H9 (cell line): Measurements from ENCODE around the gene TXNDC11. TPM values are rescaled to one million over a fixed set of nuclear protein-coding genes. Genes with fewer than 3 reads are reported as not detected.

Experiments used
- DNase-seq: peaks from one replicate; pipeline ENCODE4 v3.0.0-alpha.2; 2017
- H2AFZ ChIP-seq: one replicate; pipeline ENCODE4 v1.6.1; 2013; ENCODE audit warnings: mild to moderate bottlenecking, low read length, control low read depth, moderate library complexity
- H2AK5ac ChIP-seq: 2 replicates; pipeline ENCODE4 v1.6.1; 2013; ENCODE audit warnings: low read length, control low read depth, mixed read lengths; ENCODE audit not compliant: insufficient read length
- H2BK120ac ChIP-seq: one replicate; pipeline ENCODE4 v1.6.1; 2013; ENCODE audit warnings: low read depth, mild to moderate bottlenecking, low read length, control low read depth, inconsistent platforms; ENCODE audit not compliant: poor library complexity, severe bottlenecking
- H2BK12ac ChIP-seq: 2 replicates; pipeline ENCODE4 v1.6.1; 2013; ENCODE audit warnings: low read length, control low read depth, mixed read lengths, low read depth; ENCODE audit not compliant: insufficient read length
- H2BK15ac ChIP-seq: 2 replicates; pipeline ENCODE4 v1.6.1; 2013; ENCODE audit warnings: low read depth, low read length, control low read depth
- H2BK20ac ChIP-seq: one replicate; pipeline ENCODE4 v1.6.1; 2013; ENCODE audit warnings: low read depth, mild to moderate bottlenecking, low read length, control low read depth, inconsistent platforms; ENCODE audit not compliant: poor library complexity, severe bottlenecking
- H2BK5ac ChIP-seq: 2 replicates; pipeline ENCODE4 v1.6.1; 2013; ENCODE audit warnings: low read length, control low read depth, mixed read lengths; ENCODE audit not compliant: insufficient read length
- H3K14ac ChIP-seq: 2 replicates; pipeline ENCODE4 v1.6.1; 2013; ENCODE audit warnings: low read length, control low read depth; ENCODE audit not compliant: insufficient read depth
- H3K18ac ChIP-seq: 2 replicates; pipeline ENCODE4 v1.6.1; 2013; ENCODE audit warnings: low read depth, mild to moderate bottlenecking, mixed read lengths, low read length, control low read depth; ENCODE audit not compliant: insufficient read length
- H3K23ac ChIP-seq: 2 replicates; pipeline ENCODE4 v1.6.1; 2013; ENCODE audit warnings: low read length, control low read depth, mixed read lengths, low read depth; ENCODE audit not compliant: insufficient read length
- H3K23me2 ChIP-seq: 2 replicates; pipeline ENCODE4 v1.6.1; 2013; ENCODE audit warnings: low read depth, mild to moderate bottlenecking, mixed read lengths, low read length, control low read depth; ENCODE audit not compliant: insufficient read length, poor library complexity, severe bottlenecking
- H3K27ac ChIP-seq: 2 replicates; pipeline ENCODE4 v1.5.1; 2013; ENCODE audit warnings: low read length, control low read depth, mixed read lengths, low read depth; ENCODE audit not compliant: insufficient read length
- H3K27me3 ChIP-seq: 2 replicates; pipeline ENCODE4 v1.6.1; 2013; ENCODE audit warnings: low read length, control low read depth, inconsistent platforms; ENCODE audit not compliant: insufficient read depth
- H3K4ac ChIP-seq: 2 replicates; pipeline ENCODE4 v1.6.1; 2013; ENCODE audit warnings: low read depth, mild to moderate bottlenecking, control low read depth, inconsistent platforms, low read length, moderate library complexity
- H3K4me1 ChIP-seq: 2 replicates; pipeline ENCODE4 v1.6.1; 2013; ENCODE audit warnings: low read length, control low read depth, inconsistent platforms; ENCODE audit not compliant: insufficient read depth
- H3K4me2 ChIP-seq: 2 replicates; pipeline ENCODE4 v1.6.1; 2013; ENCODE audit warnings: low read length, control low read depth, mixed read lengths; ENCODE audit not compliant: insufficient read length, insufficient read depth
- H3K56ac ChIP-seq: 2 replicates; pipeline ENCODE4 v1.6.1; 2013; ENCODE audit warnings: low read depth, mild to moderate bottlenecking, mixed read lengths, low read length, control low read depth; ENCODE audit not compliant: insufficient read length
- H3K79me1 ChIP-seq: 2 replicates; pipeline ENCODE4 v1.6.1; 2013; ENCODE audit warnings: low read depth, mild to moderate bottlenecking, moderate library complexity, low read length, control low read depth, inconsistent platforms; ENCODE audit not compliant: insufficient read depth, poor library complexity, severe bottlenecking
- H3K79me2 ChIP-seq: 2 replicates; pipeline ENCODE4 v1.6.1; 2013; ENCODE audit warnings: low read length, control low read depth, inconsistent platforms; ENCODE audit not compliant: insufficient read depth
- H3K9ac ChIP-seq: 2 replicates; pipeline ENCODE4 v1.6.1; 2013; ENCODE audit warnings: low read length, control low read depth, mixed read lengths; ENCODE audit not compliant: insufficient read length; ENCODE audit errors: extremely low read depth
- H3K9me3 ChIP-seq: one replicate; pipeline ENCODE4 v1.6.1; 2013; ENCODE audit warnings: low read depth, low read length, inconsistent platforms; ENCODE audit not compliant: control insufficient read depth
- H3T11ph ChIP-seq: one replicate; pipeline ENCODE4 v1.6.1; 2013; ENCODE audit warnings: mild to moderate bottlenecking, low read length, control low read depth, inconsistent platforms
- H4K20me1 ChIP-seq: one replicate; pipeline ENCODE4 v1.6.1; 2013; ENCODE audit not compliant: control insufficient read depth, insufficient read length, insufficient read depth
- H4K5ac ChIP-seq: 2 replicates; pipeline ENCODE4 v1.6.1; 2013; ENCODE audit warnings: low read depth, mild to moderate bottlenecking, mixed read lengths, low read length, control low read depth; ENCODE audit not compliant: insufficient read length
- H4K8ac ChIP-seq: replicated peaks from 2 replicates; pipeline ENCODE4 v1.6.1; 2013; ENCODE audit warnings: low read length, control low read depth, mixed read lengths, low read depth; ENCODE audit not compliant: insufficient read length
- H4K91ac ChIP-seq: 2 replicates; pipeline ENCODE4 v1.6.1; 2013; ENCODE audit warnings: low read depth, mild to moderate bottlenecking, moderate library complexity, mixed read lengths, low read length, control low read depth; ENCODE audit not compliant: insufficient read length
- H3K27ac Mint-ChIP-seq, 3 experiments: 2 replicates in 2 of 3; 3 replicates in 1 of 3; pipeline ENCODE4 v1.8.0; 2020 to 2021; ENCODE audit warnings: mixed read lengths in 3 of 3, mild to moderate bottlenecking in 1 of 3, moderate library complexity in 1 of 3
- H3K27me3 Mint-ChIP-seq: 2 replicates; pipeline ENCODE4 v1.8.0; 2021; ENCODE audit warnings: low read depth, mild to moderate bottlenecking, moderate library complexity, mixed read lengths
- H3K36me3 Mint-ChIP-seq, 3 experiments: 2 replicates in 2 of 3; 3 replicates in 1 of 3; pipeline ENCODE4 v1.8.0; 2020 to 2021; ENCODE audit warnings: low read depth in 3 of 3, mixed read lengths in 3 of 3; ENCODE audit not compliant: insufficient read depth in 1 of 3
- H3K4me1 Mint-ChIP-seq, 2 experiments: 2 replicates each; pipeline ENCODE4 v1.8.0; 2020; ENCODE audit warnings: mixed read lengths in 2 of 2
- H3K4me3 Mint-ChIP-seq, 2 experiments: 2 replicates in 1 of 2; 3 replicates in 1 of 2; pipeline ENCODE4 v1.8.0; 2020 to 2021; ENCODE audit warnings: mild to moderate bottlenecking in 2 of 2, mixed read lengths in 2 of 2, moderate library complexity in 1 of 2
- H3K9me3 Mint-ChIP-seq, 2 experiments: 2 replicates in 1 of 2; 3 replicates in 1 of 2; pipeline ENCODE4 v1.8.0; 2020; ENCODE audit warnings: mild to moderate bottlenecking in 2 of 2, mixed read lengths in 2 of 2, moderate library complexity in 1 of 2
- WGBS: extraction: QIAGEN DNeasy Blood & Tissue Kit; methylation state at CpG from one replicate; pipeline ENCODE4 v1.1.7; 2013; ENCODE audit warnings: missing lambda C conversion rate, low lambda C conversion rate, mixed read lengths; ENCODE audit not compliant: insufficient read length; ENCODE audit errors: extremely low coverage; 5-methylcytosine and 5-hydroxymethylcytosine counted together
- total RNA-seq: library from RNA; stranded (reverse); gene quantifications from 2 replicates; pipeline ENCODE4 v1.2.1, GENCODE V29; 2021
- TF ChIP-seq, protein P1 (sequence below): fragments of 200-600 bp; sonication (generic); conservative IDR thresholded peaks from 3 replicates; pipeline ENCODE4 v1.8.0; 2021; ENCODE audit warnings: antibody characterized with exemption, mild to moderate bottlenecking

The TXNDC11 gene
- total RNA-seq, 1 experiment from 2014 or later = 12.2 TPM

DNA sequence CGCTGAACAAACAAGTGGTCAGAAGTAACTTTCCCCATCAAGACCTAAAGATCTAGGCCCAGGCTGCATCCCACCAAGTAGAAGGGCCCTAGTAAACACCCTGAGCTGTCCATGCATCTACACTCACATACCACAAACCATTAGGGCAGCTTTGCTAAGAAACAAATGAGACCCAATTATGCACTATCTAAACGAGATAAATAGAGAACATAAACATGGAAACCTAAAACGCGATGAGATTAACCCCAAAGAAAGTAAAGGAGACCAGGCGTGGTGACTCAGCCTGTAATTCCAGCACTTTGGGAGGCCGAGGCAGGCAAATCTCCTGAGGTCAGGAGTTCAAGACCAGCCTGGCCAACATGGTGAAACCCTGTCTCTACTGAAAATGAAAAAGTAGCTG lies 5.8 kb downstream of the TXNDC11 start:
- Histone ChIP-seq H3K23ac (no peak overlapping the region), H2BK20ac (no peak overlapping the region), H3K4ac (no peak overlapping the region), H2BK15ac (no peak overlapping the region), H3K79me1 (peaks cover 4% of the 10 kb centered on the region), H3K18ac (no peak overlapping the region), H3K9ac (no peak overlapping the region), H3K27me3 (no peaks in the 10 kb centered on the region), H4K20me1 (no peaks in the 10 kb centered on the region), H3K9me3 (no peaks in the 10 kb centered on the region), H3K14ac (no peak overlapping the region), H2BK120ac (no peak overlapping the region), H2AFZ (no peak overlapping the region), H2BK12ac (no peak overlapping the region), H3K4me1 (no peaks in the 10 kb centered on the region), H4K5ac (no peak overlapping the region), H3K4me2 (no peak overlapping the region), H2BK5ac (no peak overlapping the region), H4K91ac (no peak overlapping the region), H3K23me2 (peaks cover 4% of the 10 kb centered on the region), H3K79me2 (0 out of 2 replicates have a peak, but pooled peaks cover 4% of the 10 kb centered on the region), H4K8ac (no peak overlapping the region), H3T11ph (no peak overlapping the region), H3K27ac (no peak overlapping the region), H2AK5ac (no peak overlapping the region), H3K56ac (no peak overlapping the region)
- Mint-ChIP-seq H3K4me1 (peaks cover 15 to 16% of the 10 kb centered on the region in 2 experiments), H3K9me3 (no peaks in the 10 kb centered on the region), H3K27ac (no peak overlapping the region; a peak in 1 of 7 replicates), H3K4me3 (no peak overlapping the region), H3K36me3 (peaks cover 2 to 41% (median 35%) of the 10 kb centered on the region in 3 experiments; a peak in 6 of 7 replicates), H3K27me3 (no peaks in the 10 kb centered on the region)
- DNase-seq = no peak
- no CpG with 5 or more reads among the region's 6 CpGs for WGBS
- TF ChIP-seq, protein P1, sequence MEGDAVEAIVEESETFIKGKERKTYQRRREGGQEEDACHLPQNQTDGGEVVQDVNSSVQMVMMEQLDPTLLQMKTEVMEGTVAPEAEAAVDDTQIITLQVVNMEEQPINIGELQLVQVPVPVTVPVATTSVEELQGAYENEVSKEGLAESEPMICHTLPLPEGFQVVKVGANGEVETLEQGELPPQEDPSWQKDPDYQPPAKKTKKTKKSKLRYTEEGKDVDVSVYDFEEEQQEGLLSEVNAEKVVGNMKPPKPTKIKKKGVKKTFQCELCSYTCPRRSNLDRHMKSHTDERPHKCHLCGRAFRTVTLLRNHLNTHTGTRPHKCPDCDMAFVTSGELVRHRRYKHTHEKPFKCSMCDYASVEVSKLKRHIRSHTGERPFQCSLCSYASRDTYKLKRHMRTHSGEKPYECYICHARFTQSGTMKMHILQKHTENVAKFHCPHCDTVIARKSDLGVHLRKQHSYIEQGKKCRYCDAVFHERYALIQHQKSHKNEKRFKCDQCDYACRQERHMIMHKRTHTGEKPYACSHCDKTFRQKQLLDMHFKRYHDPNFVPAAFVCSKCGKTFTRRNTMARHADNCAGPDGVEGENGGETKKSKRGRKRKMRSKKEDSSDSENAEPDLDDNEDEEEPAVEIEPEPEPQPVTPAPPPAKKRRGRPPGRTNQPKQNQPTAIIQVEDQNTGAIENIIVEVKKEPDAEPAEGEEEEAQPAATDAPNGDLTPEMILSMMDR = no peak
